NCI-H187 treated with DMSO at 0.1 percent for 48 hours (cell line): ENCODE data around the gene ARSI.

Experiments used
- DNase-seq: peaks from one replicate; lab custom pipeline; 2025; lab: John Stamatoyannopoulos, UW

The ARSI gene

DNA sequence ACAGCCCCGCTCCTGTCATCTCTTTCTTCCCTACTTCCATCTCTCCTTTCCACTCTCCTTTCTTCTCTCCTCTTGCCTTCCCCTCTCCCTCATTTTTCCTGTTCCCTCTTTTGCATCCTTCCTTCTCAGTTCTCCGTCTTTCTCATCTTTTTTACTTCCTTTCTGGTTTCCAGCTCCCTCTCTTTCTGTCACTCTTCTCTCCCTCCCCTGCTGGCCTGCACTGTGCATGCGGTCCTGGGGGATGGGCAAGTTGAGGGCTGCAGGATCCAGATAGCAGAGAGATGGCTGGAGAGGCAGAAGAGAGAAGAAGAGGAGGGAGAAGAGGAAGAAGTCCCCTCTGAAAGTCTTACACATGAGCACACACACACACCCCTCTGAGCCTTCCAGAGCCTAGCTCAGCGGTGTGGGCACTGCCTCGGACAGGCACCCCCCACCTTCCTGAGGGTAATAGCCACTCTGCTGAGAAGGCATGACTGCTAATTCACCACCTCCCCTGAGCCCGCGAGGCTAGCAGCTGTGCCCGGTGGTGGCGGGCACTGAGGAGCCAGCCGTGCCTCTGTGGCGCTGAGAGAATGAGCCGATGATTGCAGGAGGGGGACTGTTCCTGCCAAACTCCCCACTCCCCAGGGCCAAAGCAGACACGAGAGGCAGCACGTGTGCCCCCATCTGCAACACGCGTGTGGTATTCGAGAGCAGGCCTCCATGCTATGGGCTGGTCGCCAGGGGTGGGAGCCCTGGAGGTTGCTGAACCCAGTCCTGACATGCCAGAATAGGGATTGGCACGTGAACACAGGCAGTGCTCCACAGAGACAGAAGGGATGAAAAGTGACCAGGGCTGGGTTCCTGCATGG, 9.4 kb downstream of the ARSI start:
- DNase-seq, result no peak

DNA sequence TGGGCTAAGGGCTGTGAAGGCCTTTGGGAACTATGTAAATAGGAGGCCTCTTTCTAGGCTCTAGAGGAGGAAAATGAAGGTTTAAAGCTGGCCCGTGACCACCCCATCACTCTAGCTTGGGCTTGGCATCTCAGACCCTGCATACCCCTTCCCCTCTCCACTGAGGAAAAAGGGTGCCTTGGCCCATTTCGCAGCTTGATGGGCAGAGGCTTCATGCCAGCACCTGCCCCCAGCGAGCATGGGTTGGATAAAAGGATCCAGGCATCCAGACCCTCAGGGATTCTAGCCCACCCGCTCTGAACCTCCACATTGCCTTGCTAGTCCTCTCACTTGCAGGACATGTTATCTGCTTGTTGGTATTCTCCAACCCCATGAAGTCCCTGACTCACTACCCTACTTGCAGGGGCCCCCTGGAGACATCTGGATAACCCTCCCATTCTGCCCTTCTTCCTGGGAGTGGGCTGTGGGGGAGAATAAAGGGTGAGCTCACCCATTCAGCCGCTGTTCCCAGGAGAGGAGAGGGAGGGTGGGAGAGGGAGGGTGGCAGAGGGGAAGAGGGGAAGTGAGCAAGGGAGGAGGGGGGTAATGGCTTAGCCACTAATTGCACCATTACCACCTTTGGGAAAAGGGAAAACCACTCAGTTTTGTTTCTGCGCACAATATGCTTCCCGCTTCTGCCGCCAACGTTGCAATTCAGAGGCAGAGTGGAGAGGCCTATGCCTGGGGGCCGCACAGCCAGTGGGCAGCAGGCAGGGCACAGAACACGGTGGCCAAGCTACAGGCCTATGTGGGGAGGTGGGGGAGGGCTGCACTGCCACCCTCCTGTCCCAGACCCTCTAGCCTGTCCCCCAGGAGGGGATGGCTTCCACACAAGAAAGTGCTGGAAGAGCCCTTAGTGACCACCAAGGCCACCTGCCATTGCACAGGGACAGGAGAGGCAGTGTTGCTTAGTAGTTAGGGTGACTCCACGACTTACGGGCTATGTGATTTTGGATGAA, 11.0 kb downstream of the ARSI start:
- no peak for DNase-seq

DNA sequence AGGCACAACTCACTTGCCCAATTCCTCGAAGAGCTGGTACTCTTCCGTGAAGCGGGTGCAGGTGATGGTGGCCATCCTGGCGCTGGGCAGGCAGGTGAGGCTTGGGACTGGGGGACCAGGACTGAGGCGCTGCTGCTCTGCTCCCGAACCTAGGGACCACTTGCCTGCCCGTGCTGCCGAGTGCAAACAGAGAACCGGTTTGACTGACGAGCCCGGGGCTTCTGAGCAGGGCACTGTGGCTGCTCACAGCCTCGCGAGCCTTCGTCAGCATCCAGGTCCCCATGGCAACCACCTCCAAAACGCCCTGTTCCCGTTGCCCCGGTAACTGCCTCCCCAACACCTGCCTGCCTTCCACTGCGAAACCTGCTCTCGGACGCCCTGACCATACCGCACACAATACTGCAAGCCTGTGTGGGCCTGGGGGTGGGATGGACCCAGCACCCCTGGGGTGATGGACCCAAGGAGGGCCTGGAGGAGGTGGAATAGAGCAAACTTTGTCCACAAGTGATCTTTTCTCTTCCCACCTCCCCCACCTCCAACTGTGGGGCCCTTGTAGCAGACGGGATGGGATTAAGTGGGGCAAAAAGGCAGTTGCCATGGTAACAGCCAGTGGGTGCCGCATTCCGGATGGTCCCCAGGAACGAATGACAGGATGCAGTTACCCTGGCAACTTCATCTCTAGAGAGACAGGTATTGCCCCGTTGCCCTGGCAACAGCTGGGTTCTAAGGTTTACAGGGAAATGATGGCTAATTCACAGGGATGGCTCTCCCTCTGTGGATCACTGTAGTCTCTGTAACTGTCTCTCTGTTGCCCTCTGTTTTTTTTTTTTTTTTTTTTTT, 12.9 kb downstream of the ARSI start, which contains the start of gene CAMK2A:
CAMK2A (minus strand) TSS at position 223 of the 840 bp plus-strand sequence; CDS start at position 75, 148 bp downstream.
- DNase-seq, result no peak

GRCh38 chr5:150288791-150289190, 13.9 kb downstream of the ARSI start:
- DNase-seq, result no peak

- DNase-seq, result no peak
Observed at GRCh38 chr5:150288361-150288760, 14.3 kb downstream of the ARSI start.

GRCh38 chr5:150286820-150287219, 15.9 kb downstream of the ARSI start:
- DNase-seq, result no peak

DNA sequence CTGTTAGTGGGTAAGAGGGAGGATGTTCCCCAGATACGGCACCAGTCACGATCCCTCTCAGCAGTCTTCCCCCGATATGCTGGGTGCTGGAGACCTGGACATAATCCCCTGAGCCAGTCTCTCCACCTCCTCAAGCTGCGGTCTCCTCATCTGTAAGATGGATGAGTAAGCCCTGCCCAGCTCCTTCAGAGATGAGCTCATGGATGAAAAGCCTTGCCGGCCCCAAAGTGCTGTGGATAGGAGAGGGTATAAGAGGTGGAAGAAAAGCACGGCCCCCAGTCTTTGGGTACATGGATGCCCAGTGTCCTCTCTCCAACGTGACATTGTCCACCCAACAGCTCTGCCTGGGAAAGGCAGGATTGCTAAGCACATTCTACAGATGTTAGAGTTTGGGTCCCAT, 17.6 kb downstream of the ARSI start:
- DNase-seq, result no peak

GRCh38 chr5:150284311-150284710, 18.4 kb downstream of the ARSI start:
- no peak for DNase-seq

GRCh38 chr5:150283904-150284303, 18.8 kb downstream of the ARSI start:
- DNase-seq, result no peak

GRCh38 chr5:150281987-150282386, 20.7 kb downstream of the ARSI start:
- no peak for DNase-seq

- DNase-seq, result no peak
Observed at GRCh38 chr5:150279330-150280020, 23.2 kb downstream of the ARSI start.

- no peak for DNase-seq
Observed at GRCh38 chr5:150278916-150279315, 23.8 kb downstream of the ARSI start.

DNA sequence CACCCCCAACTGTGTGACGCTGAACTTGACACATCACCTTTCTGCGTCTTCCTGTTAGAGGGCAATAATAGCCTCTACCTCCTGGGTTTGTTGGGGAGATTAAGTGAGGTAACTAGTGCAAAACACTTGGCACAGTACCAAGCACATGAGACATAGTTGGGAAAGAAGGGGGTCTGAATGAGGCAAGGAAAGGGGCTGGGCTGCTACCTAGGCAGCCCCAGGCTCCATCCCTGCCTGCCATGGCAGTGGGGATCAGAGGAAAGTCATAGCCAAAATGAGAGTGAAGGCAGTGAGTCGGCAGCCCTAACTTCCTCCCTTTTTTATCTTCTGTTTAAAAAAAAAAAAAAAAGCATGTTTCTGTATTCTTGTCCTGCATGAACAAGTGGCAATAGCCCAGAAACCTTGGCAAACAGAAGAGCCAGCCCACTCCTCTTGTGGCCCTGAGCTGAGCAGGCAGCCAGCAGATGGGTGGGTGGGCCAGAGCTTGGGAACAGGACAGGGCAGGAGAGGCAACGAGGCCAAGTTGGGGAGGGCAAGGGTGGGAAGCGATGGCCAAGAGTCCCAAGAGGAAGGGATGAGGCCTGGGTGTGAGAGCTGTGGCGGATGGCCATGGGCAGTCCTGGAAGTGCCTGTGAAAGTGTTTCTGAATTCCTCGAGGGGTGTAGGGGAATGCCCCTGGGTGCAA, 24.5 kb downstream of the ARSI start:
- DNase-seq, result no peak

GRCh38 chr5:150277043-150277442, 25.7 kb downstream of the ARSI start:
- no peak for DNase-seq

GRCh38 chr5:150274811-150275210, 27.9 kb downstream of the ARSI start:
- no peak for DNase-seq

DNA sequence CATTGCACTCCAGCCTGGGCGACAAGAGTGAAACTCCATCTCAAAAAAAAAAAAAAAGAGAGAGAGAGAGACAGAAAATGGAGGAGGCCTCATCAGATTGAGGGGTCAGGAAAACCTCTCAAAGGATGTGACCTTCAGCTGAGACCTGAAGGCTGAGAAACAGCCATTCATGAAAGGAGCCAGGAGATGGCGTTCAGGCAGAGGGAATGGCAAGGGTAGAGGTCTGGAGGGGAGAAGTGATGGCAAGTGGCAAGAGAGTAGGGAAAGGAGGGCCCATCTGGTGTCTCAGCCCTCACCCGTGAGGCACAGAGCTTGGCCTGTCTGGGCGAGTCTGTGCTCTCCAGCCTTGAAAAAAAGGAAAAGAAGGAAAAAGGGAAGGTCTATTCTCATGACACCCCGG, 30.2 kb downstream of the ARSI start:
- no peak for DNase-seq

DNA sequence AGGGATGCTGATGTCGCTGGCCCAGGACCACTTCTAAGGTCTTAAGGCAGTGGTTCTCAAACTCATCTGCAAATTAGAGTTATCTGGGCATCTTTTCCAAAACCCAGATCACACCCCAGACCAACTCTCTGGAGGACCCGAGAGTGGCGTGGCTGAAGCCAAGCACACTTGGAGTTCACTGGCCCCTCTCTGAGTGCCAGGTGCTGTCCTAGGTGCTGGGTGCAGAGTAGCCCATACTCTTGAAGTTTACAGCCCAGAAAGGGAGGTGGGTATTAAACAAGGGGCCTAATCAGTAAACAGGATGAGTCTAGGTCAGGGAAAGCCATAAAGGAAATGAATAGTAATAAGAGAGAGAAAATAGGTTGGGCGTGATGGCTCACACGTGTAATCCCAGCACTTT, 30.8 kb downstream of the ARSI start:
- no peak for DNase-seq

GRCh38 chr5:150271296-150271692, 31.4 kb downstream of the ARSI start:
- no peak for DNase-seq

GRCh38 chr5:150270541-150271295, 32.0 kb downstream of the ARSI start:
- DNase-seq, result no peak

DNA sequence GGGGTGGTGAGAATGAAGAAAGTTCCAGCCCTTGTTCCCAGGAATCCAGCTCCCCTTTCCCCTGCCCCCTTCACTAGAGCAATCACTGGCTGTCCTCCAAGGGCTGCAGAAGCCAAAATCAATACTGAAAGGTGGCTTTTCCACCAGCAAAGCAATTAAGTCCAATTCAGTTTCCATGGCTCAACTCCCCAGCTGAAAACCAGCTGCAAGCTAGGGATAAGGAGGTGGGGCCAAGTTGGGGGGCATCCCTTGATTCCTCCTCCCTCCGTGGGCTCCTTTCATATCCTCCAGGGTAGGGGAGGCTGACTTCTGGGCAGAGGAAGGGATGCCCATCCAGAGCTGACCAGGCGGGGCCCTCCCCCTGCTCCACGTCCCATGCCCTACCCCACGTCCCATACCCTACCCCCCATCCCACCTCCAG, 35.8 kb downstream of the ARSI start:
- DNase-seq, result no peak
